GM19239 (cell line): Measurements from ENCODE around the gene ECSCR.
"Not testable (repeated sequence)": the region's sequence is repeated elsewhere in the genome, so short reads cannot be mapped to it uniquely, and the experiment has no call there.

Experiments used
- DNase-seq: peaks from one replicate; pipeline ENCODE4 v3.0.0; 2011; ENCODE audit warnings: low spot score; ENCODE audit not compliant: insufficient read length
- FAIRE-seq: peaks from 2 replicates; lab custom pipeline; 2011; peaks lifted over from hg19 to GRCh38; lab: Jason Lieb, UNC

Gene ECSCR

GRCh38 chr5:139462586-139463276 is at the start of gene ECSCR:
Gene ECSCR, minus strand, starts transcription at chr5:139462743. Its CDS starts 73 bp downstream, at chr5:139462670.
- DNase-seq (no peak), FAIRE-seq (no peak)

GRCh38 chr5:139504722-139505121 is 42.2 kb upstream of the ECSCR start:
- DNase-seq, FAIRE-seq: not testable (repeated sequence)

GRCh38 chr5:139503879-139504278 is 41.3 kb upstream of the ECSCR start:
- DNase-seq, FAIRE-seq: not testable (repeated sequence)

- not testable (repeated sequence) for DNase-seq, FAIRE-seq
Observed at GRCh38 chr5:139503036-139503817, 40.7 kb upstream of the ECSCR start.

- FAIRE-seq (no peak), DNase-seq (no peak)
Observed at GRCh38 chr5:139501381-139501780, 38.8 kb upstream of the ECSCR start.

GRCh38 chr5:139495638-139496435 is 33.3 kb upstream of the ECSCR start:
- DNase-seq (no peak), FAIRE-seq (no peak)

- FAIRE-seq, result no peak
- no peak for DNase-seq
Observed at GRCh38 chr5:139494832-139495231, 32.3 kb upstream of the ECSCR start.

GRCh38 chr5:139494256-139494655 is 31.7 kb upstream of the ECSCR start:
- DNase-seq (no peak), FAIRE-seq (no peak)

GRCh38 chr5:139492700-139493192 is 30.2 kb upstream of the ECSCR start:
- DNase-seq, result no peak

GRCh38 chr5:139488260-139488659 is 25.7 kb upstream of the ECSCR start:
- DNase-seq (no peak), FAIRE-seq (peak; percentile 52)

More at GRCh38 chr5:139492700-139493192, 30.2 kb upstream of the ECSCR start:
- no peak for FAIRE-seq

GRCh38 chr5:139486201-139486600 is 23.7 kb upstream of the ECSCR start:
- FAIRE-seq, result no peak
- DNase-seq, result no peak

- FAIRE-seq, DNase-seq: not testable (repeated sequence)
Observed at GRCh38 chr5:139482890-139483208, 20.3 kb upstream of the ECSCR start.

- FAIRE-seq (peak; percentile 96), DNase-seq (no peak)
Observed at GRCh38 chr5:139482050-139482889, 19.7 kb upstream of the ECSCR start, which contains the start of gene STING1. Gene STING1, minus strand, starts transcription at chr5:139482758. Its CDS starts 1,054 bp downstream, at chr5:139481704.

- DNase-seq (no peak), FAIRE-seq (no peak)
Observed at GRCh38 chr5:139481580-139482049, 19.1 kb upstream of the ECSCR start.

- DNase-seq (no peak), FAIRE-seq (no peak)
Observed at GRCh38 chr5:139481122-139481533, 18.6 kb upstream of the ECSCR start.

- FAIRE-seq, DNase-seq: not testable (repeated sequence)
Observed at GRCh38 chr5:139479729-139480128, 17.2 kb upstream of the ECSCR start.

GRCh38 chr5:139478657-139479423 is 16.3 kb upstream of the ECSCR start:
- DNase-seq, FAIRE-seq: not testable (repeated sequence)

- FAIRE-seq (no peak), DNase-seq (no peak)
Observed at GRCh38 chr5:139475865-139476617, 13.5 kb upstream of the ECSCR start.
